ENCODE results near the gene CXADR. TPM values are rescaled to one million over a fixed set of nuclear protein-coding genes. Genes with fewer than 3 reads are reported as not detected.

The CXADR gene
- total RNA-seq, 3 donors from 2014 or later, result 0.32 to 38.3 (median 36.4) TPM

GRCh38 chr21:17536381-17536780 lies 23.5 kb downstream of the CXADR start:
- DNase-seq (ENCODE audit: low spot score in 2 of 2), result no peak
- no peaks in the 10 kb centered on the region for H3K27me3 ChIP-seq
- intact Hi-C loops (cut with DNase I; ENCODE audit: low total_unique reads), result no loop called here
- no peak for TF ChIP-seq CTCF (IDR thresholded peaks at IDR 0.05)
- TF ChIP-seq POLR2A (IDR thresholded peaks at IDR 0.05), result no peak
- no peak for TF ChIP-seq POLR2AphosphoS5 (IDR thresholded peaks at IDR 0.05)
- no peak overlapping the region for H3K27ac ChIP-seq
- H3K4me1 ChIP-seq, result no peaks in the 10 kb centered on the region
- H3K4me3 ChIP-seq, result no peak overlapping the region
- no peaks in the 10 kb centered on the region for H3K9me3 ChIP-seq
- H3K36me3 ChIP-seq, result no peaks in the 10 kb centered on the region

- Histone ChIP-seq H3K9me3 (no peaks in the 10 kb centered on the region), H3K27ac (no peak overlapping the region), H3K4me3 (no peak overlapping the region), H3K4me1 (no peaks in the 10 kb centered on the region), H3K27me3 (no peaks in the 10 kb centered on the region), H3K36me3 (no peaks in the 10 kb centered on the region)
- TF ChIP-seq POLR2A (IDR thresholded peaks at IDR 0.05) (no peak), POLR2AphosphoS5 (IDR thresholded peaks at IDR 0.05) (no peak), CTCF (IDR thresholded peaks at IDR 0.05) (no peak)
- intact Hi-C loops (cut with DNase I; ENCODE audit: low total_unique reads), result no loop called here
- no peak for DNase-seq (ENCODE audit: low spot score in 2 of 2)
These were observed 24.5 kb downstream of the CXADR start for GRCh38 chr21:17537299-17537698.

- no peak overlapping the region for H3K27ac ChIP-seq
- no peak for DNase-seq (ENCODE audit: low spot score in 2 of 2)
- TF ChIP-seq POLR2AphosphoS5 (IDR thresholded peaks at IDR 0.05) (no peak), POLR2A (IDR thresholded peaks at IDR 0.05) (no peak), CTCF (IDR thresholded peaks at IDR 0.05) (no peak)
- H3K27me3 ChIP-seq, result no peaks in the 10 kb centered on the region
- no peaks in the 10 kb centered on the region for H3K9me3 ChIP-seq
- no peaks in the 10 kb centered on the region for H3K4me1 ChIP-seq
- intact Hi-C loops (cut with DNase I; ENCODE audit: low total_unique reads), result no loop called here
- no peaks in the 10 kb centered on the region for H3K36me3 ChIP-seq
- no peak overlapping the region for H3K4me3 ChIP-seq
These were observed 25.7 kb downstream of the CXADR start for GRCh38 chr21:17538576-17538975.

- intact Hi-C loops (cut with DNase I; ENCODE audit: low total_unique reads), result no loop called here
- no peaks in the 10 kb centered on the region for H3K27me3 ChIP-seq
- no peaks in the 10 kb centered on the region for H3K9me3 ChIP-seq
- DNase-seq (ENCODE audit: low spot score in 2 of 2), result no peak
- TF ChIP-seq CTCF (IDR thresholded peaks at IDR 0.05) (no peak), POLR2AphosphoS5 (IDR thresholded peaks at IDR 0.05) (no peak), POLR2A (IDR thresholded peaks at IDR 0.05) (no peak)
- H3K4me1 ChIP-seq, result no peaks in the 10 kb centered on the region
- H3K4me3 ChIP-seq, result no peak overlapping the region
- H3K27ac ChIP-seq, result no peak overlapping the region
- H3K36me3 ChIP-seq, result no peaks in the 10 kb centered on the region
These were observed 26.5 kb downstream of the CXADR start for GRCh38 chr21:17539323-17539722.

- H3K9me3 ChIP-seq, result no peaks in the 10 kb centered on the region
- no peak for DNase-seq (ENCODE audit: low spot score in 2 of 2)
- H3K36me3 ChIP-seq, result no peaks in the 10 kb centered on the region
- intact Hi-C loops (cut with DNase I; ENCODE audit: low total_unique reads), result no loop called here
- no peak for TF ChIP-seq CTCF (IDR thresholded peaks at IDR 0.05)
- no peak for TF ChIP-seq POLR2AphosphoS5 (IDR thresholded peaks at IDR 0.05)
- no peak for TF ChIP-seq POLR2A (IDR thresholded peaks at IDR 0.05)
- H3K27me3 ChIP-seq, result no peaks in the 10 kb centered on the region
- no peak overlapping the region for H3K27ac ChIP-seq
- H3K4me1 ChIP-seq, result no peaks in the 10 kb centered on the region
- H3K4me3 ChIP-seq, result no peak overlapping the region
These were observed 27.0 kb downstream of the CXADR start for GRCh38 chr21:17539743-17540341.

All from breast epithelium (tissue), 4 donors.